Immature natural killer cell (primary cell): ENCODE results near the gene EMX1. TPM values are rescaled to one million over a fixed set of nuclear protein-coding genes. Genes with fewer than 3 reads are reported as not detected.

Experiments used
- DNase-seq, 3 donors: peaks; one replicate each; pipeline ENCODE4 v3.0.0; 2022; ENCODE audit warnings: mixed read lengths in 1 of 3
- H3K27ac Mint-ChIP-seq, 6 donors: one replicate each; pipeline ENCODE4 v1.8.0; 2020; ENCODE audit warnings: mixed read lengths in 6 of 6, mild to moderate bottlenecking in 5 of 6, inconsistent platforms in 4 of 6, moderate library complexity in 3 of 6
- H3K27me3 Mint-ChIP-seq, 3 donors: one replicate each; pipeline ENCODE4 v1.8.0; 2020 to 2021; ENCODE audit warnings: low read depth in 3 of 3, mild to moderate bottlenecking in 3 of 3, mixed read lengths in 3 of 3, moderate library complexity in 3 of 3, inconsistent platforms in 1 of 3
- H3K36me3 Mint-ChIP-seq, 3 donors: one replicate each; pipeline ENCODE4 v1.8.0; 2020; ENCODE audit warnings: mixed read lengths in 3 of 3, inconsistent platforms in 2 of 3, mild to moderate bottlenecking in 2 of 3
- H3K4me1 Mint-ChIP-seq, 2 donors: one replicate each; pipeline ENCODE4 v1.8.0; 2020; ENCODE audit warnings: inconsistent platforms in 2 of 2, mild to moderate bottlenecking in 2 of 2, mixed read lengths in 2 of 2, moderate library complexity in 1 of 2
- H3K4me3 Mint-ChIP-seq, 5 donors: one replicate each; pipeline ENCODE4 v1.8.0; 2020; ENCODE audit warnings: mild to moderate bottlenecking in 5 of 5, mixed read lengths in 5 of 5, inconsistent platforms in 3 of 5, moderate library complexity in 3 of 5
- H3K9me3 Mint-ChIP-seq, 6 donors: one replicate each; pipeline ENCODE4 v1.8.0; 2020; ENCODE audit warnings: mild to moderate bottlenecking in 6 of 6, mixed read lengths in 6 of 6, inconsistent platforms in 4 of 6, moderate library complexity in 3 of 6
- polyA plus RNA-seq, 3 donors: library from polyadenylated mRNA; unstranded; fragments of 300-500 nt; fragmentation: Illumina TruSeq; gene quantifications; one replicate each; pipeline ENCODE4 v1.2.3, GENCODE V29; 2021

The EMX1 gene
- not detected for polyA plus RNA-seq

DNA sequence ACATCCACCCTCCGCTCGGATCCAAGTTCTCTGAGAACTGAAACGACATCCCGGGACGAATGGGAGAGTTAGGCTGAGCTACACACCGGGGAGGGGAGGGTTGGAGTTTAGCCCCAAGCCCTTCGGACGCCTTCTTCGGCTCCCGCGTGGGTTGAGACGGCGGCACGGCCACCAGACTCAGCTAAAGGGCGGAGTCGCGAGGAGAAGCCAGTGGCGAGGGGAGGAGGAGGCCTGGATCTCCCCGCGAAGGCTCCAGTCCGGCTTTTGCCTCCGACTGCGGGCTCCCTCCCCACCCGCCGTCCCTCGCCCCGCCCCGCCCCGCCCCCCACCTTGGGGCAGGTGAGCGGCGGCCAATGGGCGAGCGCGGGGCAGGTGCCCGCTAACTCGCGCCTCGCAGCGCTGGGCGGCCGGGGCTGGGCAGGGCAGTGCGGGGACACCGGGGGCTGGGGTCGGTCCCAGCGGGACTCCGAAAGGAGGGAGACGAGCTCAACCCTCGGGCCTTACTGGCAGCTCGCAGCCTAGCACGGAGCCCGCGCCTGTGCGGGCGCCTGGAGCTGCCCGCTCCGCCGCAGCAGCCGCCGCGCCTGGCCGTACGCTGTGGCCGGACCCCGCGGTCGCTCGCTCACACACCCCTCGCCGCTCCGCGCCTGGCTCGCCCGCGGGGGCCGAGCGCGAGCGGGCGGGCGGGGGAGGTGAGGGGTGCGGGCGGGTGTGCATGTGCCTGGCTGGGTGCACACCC lies at the start of gene EMX1:
Gene EMX1 (plus strand): TSS at position 382 of the 739 bp plus-strand sequence. CDS start 334 bp downstream, at position 716.
- H3K9me3 Mint-ChIP-seq = peaks cover 0 to 2% (median 0%) of the 10 kb centered on the region in 6 donors
- H3K27ac Mint-ChIP-seq = no peak within 1 kb of the TSS
- DNase-seq = peak; percentile 36 to 37 (median 36)
- H3K27me3 Mint-ChIP-seq = peaks cover 30 to 47% (median 45%) of the 10 kb centered on the region in 3 donors
- H3K4me1 Mint-ChIP-seq = peaks cover 28 to 34% of the 10 kb centered on the region in 2 donors
- peak within 1 kb of the TSS; percentile 73 to 83 (median 81) for H3K4me3 Mint-ChIP-seq
- no peaks in the 10 kb centered on the region for H3K36me3 Mint-ChIP-seq

- H3K4me1 Mint-ChIP-seq = no peaks in the 10 kb centered on the region
- no peaks in the 10 kb centered on the region for H3K36me3 Mint-ChIP-seq
- DNase-seq = no peak
- H3K27me3 Mint-ChIP-seq = peaks cover 0 to 19% (median 3%) of the 10 kb centered on the region in 3 donors
- H3K27ac Mint-ChIP-seq = no peak overlapping the region
- H3K9me3 Mint-ChIP-seq = peaks cover 0 to 6% (median 0%) of the 10 kb centered on the region in 6 donors
- no peak overlapping the region for H3K4me3 Mint-ChIP-seq
Observed at GRCh38 chr2:72871060-72871459, 46.3 kb upstream of the EMX1 start.

DNA sequence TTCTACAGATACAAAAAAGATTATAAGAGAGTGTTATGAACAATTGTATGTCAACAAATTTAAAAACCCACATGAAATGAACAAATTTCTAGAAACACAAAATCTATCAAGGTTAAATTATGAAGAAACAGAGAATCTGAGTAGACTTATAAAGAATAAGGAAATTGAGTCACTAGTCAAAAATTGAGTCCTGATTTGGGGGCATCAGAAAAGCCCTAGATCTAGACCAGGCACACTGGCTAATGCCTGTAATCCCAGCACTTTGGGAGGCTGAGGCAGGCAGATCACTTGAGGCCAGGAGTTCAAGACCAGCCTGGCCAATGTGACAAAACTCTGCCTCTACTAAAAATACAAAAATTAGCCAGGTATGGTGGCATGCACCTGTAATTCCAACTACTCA lies 45.4 kb upstream of the EMX1 start:
- Mint-ChIP-seq H3K27me3 (peaks cover 0 to 15% (median 4%) of the 10 kb centered on the region in 3 donors), H3K36me3 (no peaks in the 10 kb centered on the region), H3K4me3 (no peak overlapping the region), H3K4me1 (no peaks in the 10 kb centered on the region), H3K27ac (no peak overlapping the region), H3K9me3 (peaks cover 0 to 6% (median 0%) of the 10 kb centered on the region in 6 donors)
- no peak for DNase-seq

- Mint-ChIP-seq H3K9me3 (no peaks in the 10 kb centered on the region), H3K4me1 (peaks cover 7 to 9% of the 10 kb centered on the region in 2 donors), H3K36me3 (no peaks in the 10 kb centered on the region), H3K4me3 (no peak overlapping the region), H3K27me3 (peaks cover 14 to 26% (median 16%) of the 10 kb centered on the region in 3 donors), H3K27ac (no peak overlapping the region)
- DNase-seq = no peak
Observed at GRCh38 chr2:72883356-72883962, 33.9 kb upstream of the EMX1 start.

GRCh38 chr2:72886505-72887031 lies 30.8 kb upstream of the EMX1 start:
- H3K27me3 Mint-ChIP-seq = peaks cover 13 to 33% (median 17%) of the 10 kb centered on the region in 3 donors
- H3K9me3 Mint-ChIP-seq = no peaks in the 10 kb centered on the region

GRCh38 chr2:72887032-72887739 lies 30.1 kb upstream of the EMX1 start, which contains the start of gene SPR:
Gene SPR (plus strand): TSS chr2:72887408. CDS start chr2:72887433, 25 bp downstream.
- Mint-ChIP-seq H3K4me1 (peaks cover 7 to 9% of the 10 kb centered on the region in 2 donors), H3K36me3 (no peaks in the 10 kb centered on the region), H3K27ac (peak within 1 kb of the TSS in 1 of 6 donors; percentile 25), H3K9me3 (no peaks in the 10 kb centered on the region), H3K27me3 (peaks cover 12 to 30% (median 15%) of the 10 kb centered on the region in 3 donors), H3K4me3 (peak within 1 kb of the TSS; percentile 76 to 88 (median 82))
- DNase-seq = peak; percentile 34 to 46 (median 41)

More at GRCh38 chr2:72886505-72887031, 30.8 kb upstream of the EMX1 start:
- H3K36me3 Mint-ChIP-seq = no peaks in the 10 kb centered on the region
- H3K4me3 Mint-ChIP-seq = peak overlapping the region; percentile 68 to 88 (median 79)
- peaks cover 7 to 9% of the 10 kb centered on the region in 2 donors for H3K4me1 Mint-ChIP-seq
- peak overlapping the region in 1 of 6 donors; percentile 25 for H3K27ac Mint-ChIP-seq
- DNase-seq = no peak

GRCh38 chr2:72887740-72888437 lies 29.4 kb upstream of the EMX1 start:
- Mint-ChIP-seq H3K36me3 (no peaks in the 10 kb centered on the region), H3K4me1 (peaks cover 7 to 9% of the 10 kb centered on the region in 2 donors), H3K9me3 (no peaks in the 10 kb centered on the region), H3K27me3 (peaks cover 10 to 28% (median 13%) of the 10 kb centered on the region in 3 donors), H3K4me3 (peak overlapping the region; percentile 75 to 85 (median 80)), H3K27ac (no peak overlapping the region)
- peak; percentile 15 to 30 (median 29) for DNase-seq

- H3K9me3 Mint-ChIP-seq = no peaks in the 10 kb centered on the region
- H3K4me3 Mint-ChIP-seq = peak overlapping the region; percentile 51 to 83 (median 76)
- no peak overlapping the region for H3K27ac Mint-ChIP-seq
- H3K36me3 Mint-ChIP-seq = no peaks in the 10 kb centered on the region
- H3K4me1 Mint-ChIP-seq = peaks cover 7 to 9% of the 10 kb centered on the region in 2 donors
- H3K27me3 Mint-ChIP-seq = peaks cover 10 to 24% (median 11%) of the 10 kb centered on the region in 3 donors
- no peak for DNase-seq
Observed at GRCh38 chr2:72888438-72889202, 28.7 kb upstream of the EMX1 start.

DNA sequence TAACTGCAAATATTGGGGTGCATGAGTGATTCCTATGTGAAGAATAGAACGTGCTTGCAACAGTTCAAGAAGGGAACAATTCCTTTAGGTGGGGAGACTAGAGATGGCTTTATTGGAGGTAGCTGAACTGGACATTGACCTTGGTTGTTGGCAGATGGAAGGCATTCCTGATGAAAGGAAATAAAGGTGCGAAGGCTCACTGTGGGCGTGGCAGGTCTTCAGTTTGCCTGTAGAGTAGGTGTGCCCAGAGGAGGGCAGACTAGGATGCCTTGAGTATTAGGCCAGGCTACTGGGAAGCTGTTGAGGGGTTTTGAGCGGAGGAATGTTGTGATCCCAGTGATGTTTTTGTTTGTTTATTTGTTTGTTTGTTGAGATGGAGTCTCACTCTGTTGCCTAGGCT lies 27.3 kb upstream of the EMX1 start:
- H3K27ac Mint-ChIP-seq = no peak overlapping the region
- peaks cover 7 to 9% of the 10 kb centered on the region in 2 donors for H3K4me1 Mint-ChIP-seq
- no peaks in the 10 kb centered on the region for H3K36me3 Mint-ChIP-seq
- DNase-seq = no peak
- H3K9me3 Mint-ChIP-seq = no peaks in the 10 kb centered on the region
- no peak overlapping the region for H3K4me3 Mint-ChIP-seq
- peaks cover 10 to 17% (median 11%) of the 10 kb centered on the region in 3 donors for H3K27me3 Mint-ChIP-seq

DNA sequence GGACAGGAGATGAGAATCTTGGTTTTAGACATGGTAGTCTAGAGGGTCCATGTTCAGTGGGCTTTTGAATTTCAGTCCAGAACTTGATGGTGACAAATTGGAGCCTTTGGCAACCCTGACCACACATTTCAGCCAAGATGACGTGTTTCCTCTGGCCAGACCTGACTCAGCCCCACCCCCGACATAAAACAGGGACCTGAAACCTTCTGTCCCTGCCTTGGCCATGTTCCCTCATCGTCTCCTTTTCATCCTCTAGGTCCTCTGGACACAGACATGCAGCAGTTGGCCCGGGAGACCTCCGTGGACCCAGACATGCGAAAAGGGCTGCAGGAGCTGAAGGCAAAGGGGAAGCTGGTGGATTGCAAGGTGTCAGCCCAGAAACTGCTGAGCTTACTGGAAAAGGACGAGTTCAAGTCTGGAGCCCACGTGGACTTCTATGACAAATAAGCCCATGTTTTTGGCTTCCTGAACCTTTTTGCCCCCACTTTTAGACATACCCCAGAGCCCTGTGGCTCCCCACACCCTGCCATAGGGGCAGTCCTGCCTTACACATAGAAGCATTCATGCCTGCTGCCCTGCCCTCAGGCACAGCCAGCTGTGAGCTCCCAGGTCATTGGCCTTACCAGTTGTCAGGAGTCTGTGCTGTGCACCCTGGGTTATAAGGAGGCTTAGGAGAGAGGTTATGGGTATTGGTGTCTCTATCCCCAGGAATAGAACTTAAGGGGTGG lies 26.1 kb upstream of the EMX1 start:
- Mint-ChIP-seq H3K4me1 (peaks cover 7 to 9% of the 10 kb centered on the region in 2 donors), H3K36me3 (no peaks in the 10 kb centered on the region), H3K27me3 (peaks cover 6 to 19% (median 8%) of the 10 kb centered on the region in 3 donors), H3K27ac (no peak overlapping the region), H3K4me3 (no peak overlapping the region), H3K9me3 (no peaks in the 10 kb centered on the region)
- no peak for DNase-seq

- Mint-ChIP-seq H3K4me1 (peaks cover 0 to 4% of the 10 kb centered on the region in 2 donors), H3K27me3 (peaks cover 3 to 17% (median 5%) of the 10 kb centered on the region in 3 donors), H3K4me3 (no peak overlapping the region), H3K27ac (no peak overlapping the region), H3K9me3 (no peaks in the 10 kb centered on the region), H3K36me3 (no peaks in the 10 kb centered on the region)
- peak; percentile 34 to 59 (median 50) for DNase-seq
Observed at GRCh38 chr2:72892506-72893173, 24.7 kb upstream of the EMX1 start.
